Mononuclear cell (primary cell): ENCODE results near the gene NEK11. TPM values are rescaled to one million over a fixed set of nuclear protein-coding genes. Genes with fewer than 3 reads are reported as not detected.

Experiments used
- H3K27me3 ChIP-seq: 2 replicates; pipeline ENCODE4 v1.6.0; 2011; ENCODE audit warnings: low read length, control low read depth; ENCODE audit not compliant: insufficient read depth
- H3K4me1 ChIP-seq: 2 replicates; pipeline ENCODE4 v1.5.1; 2011; ENCODE audit warnings: mild to moderate bottlenecking, low read length, control low read depth; ENCODE audit not compliant: insufficient read depth
- H3K4me3 ChIP-seq: 2 replicates; pipeline ENCODE4 v1.5.1; 2011; ENCODE audit warnings: mild to moderate bottlenecking, low read length, moderate library complexity
- H3K9me3 ChIP-seq: 2 replicates; pipeline ENCODE4 v1.5.1; 2011; ENCODE audit warnings: low read depth, mild to moderate bottlenecking, control low read depth, low read length
- total RNA-seq: library from RNA; depleted of rRNA; stranded (reverse); fragments of >200 nt; gene quantifications from one replicate; pipeline ENCODE4 v1.2.3, GENCODE V29; 2012

Gene NEK11, protein sequence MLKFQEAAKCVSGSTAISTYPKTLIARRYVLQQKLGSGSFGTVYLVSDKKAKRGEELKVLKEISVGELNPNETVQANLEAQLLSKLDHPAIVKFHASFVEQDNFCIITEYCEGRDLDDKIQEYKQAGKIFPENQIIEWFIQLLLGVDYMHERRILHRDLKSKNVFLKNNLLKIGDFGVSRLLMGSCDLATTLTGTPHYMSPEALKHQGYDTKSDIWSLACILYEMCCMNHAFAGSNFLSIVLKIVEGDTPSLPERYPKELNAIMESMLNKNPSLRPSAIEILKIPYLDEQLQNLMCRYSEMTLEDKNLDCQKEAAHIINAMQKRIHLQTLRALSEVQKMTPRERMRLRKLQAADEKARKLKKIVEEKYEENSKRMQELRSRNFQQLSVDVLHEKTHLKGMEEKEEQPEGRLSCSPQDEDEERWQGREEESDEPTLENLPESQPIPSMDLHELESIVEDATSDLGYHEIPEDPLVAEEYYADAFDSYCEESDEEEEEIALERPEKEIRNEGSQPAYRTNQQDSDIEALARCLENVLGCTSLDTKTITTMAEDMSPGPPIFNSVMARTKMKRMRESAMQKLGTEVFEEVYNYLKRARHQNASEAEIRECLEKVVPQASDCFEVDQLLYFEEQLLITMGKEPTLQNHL
- total RNA-seq: 4.2 TPM

DNA sequence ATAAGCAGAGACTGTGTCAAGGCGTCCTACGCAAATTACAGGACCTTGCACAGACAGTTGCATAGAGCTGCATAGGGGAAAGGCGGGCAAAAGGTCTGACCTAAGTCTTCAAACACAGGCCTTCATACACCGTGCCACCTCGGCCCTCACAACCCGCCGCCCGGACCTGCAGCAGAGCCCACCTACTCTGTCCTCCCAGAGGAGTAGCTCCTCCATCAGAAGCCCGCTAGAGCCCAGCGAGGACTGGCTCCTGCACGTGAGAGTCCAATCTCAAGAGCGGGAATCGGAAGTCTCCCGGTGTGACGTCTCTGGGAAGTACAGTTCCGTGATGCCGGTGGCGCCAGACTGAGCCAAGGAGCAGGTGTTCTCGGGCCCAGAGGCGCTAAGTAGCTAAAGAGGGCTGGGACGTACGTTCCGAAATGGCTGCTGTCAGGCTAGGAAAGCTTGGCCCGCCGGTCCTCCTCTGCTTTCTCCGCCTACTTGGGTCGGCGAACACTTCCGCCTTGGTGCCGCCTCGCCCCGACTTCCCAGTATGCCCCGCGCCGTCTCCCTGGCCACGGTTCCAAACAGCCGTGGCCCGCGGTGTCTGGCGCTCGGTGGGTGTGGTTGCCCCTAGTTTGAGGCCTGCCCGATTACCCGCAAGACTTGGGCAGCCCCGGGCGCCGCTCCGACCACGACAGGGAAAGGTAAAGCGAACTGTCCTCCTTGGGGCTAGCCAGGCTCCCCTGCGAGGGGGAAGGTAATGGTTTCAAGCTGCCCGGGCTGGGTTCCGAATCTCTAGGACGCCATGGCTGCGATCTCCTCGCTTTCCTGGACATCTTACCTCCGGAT lies at the start of gene NEK11, which contains the start of gene ASTE1:
TSS of gene NEK11 (plus strand) at position 557 of the 831 bp plus-strand sequence. CDS start 2,832 bp downstream, outside the sequence.
TSS of gene ASTE1 (minus strand) at position 505 of the 831 bp plus-strand sequence. CDS start 1,519 bp downstream, outside the sequence.
- Histone ChIP-seq H3K9me3 (no peaks in the 10 kb centered on the region), H3K27me3 (no peaks in the 10 kb centered on the region), H3K4me3 (peak within 1 kb of the TSS; percentile 84), H3K4me1 (peaks cover 34% of the 10 kb centered on the region)

DNA sequence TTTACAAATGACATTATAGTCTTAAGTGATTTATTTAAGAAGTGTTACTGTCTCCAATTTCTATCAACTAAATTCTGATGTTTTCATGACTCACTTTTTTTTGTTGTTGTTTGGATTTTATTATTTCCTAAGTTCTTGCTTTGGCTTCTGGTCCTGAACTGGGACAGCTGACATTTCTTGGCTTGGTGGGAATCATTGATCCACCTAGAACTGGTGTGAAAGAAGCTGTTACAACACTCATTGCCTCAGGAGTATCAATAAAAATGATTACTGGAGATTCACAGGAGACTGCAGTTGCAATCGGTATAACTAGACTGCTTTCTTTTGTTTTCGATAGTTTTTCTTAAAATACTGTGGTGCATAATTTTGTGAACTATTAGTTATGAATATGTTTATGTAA lies 47.6 kb upstream of the NEK11 start:
- no peaks in the 10 kb centered on the region for H3K4me1 ChIP-seq
- no peak overlapping the region for H3K4me3 ChIP-seq
- H3K9me3 ChIP-seq: no peaks in the 10 kb centered on the region

GRCh38 chr3:130981469-130981868 lies 45.2 kb upstream of the NEK11 start:
- no peaks in the 10 kb centered on the region for H3K9me3 ChIP-seq
- no peaks in the 10 kb centered on the region for H3K4me1 ChIP-seq
- no peak overlapping the region for H3K4me3 ChIP-seq
- no peaks in the 10 kb centered on the region for H3K27me3 ChIP-seq

More for the DNA sequence above, 47.6 kb upstream of the NEK11 start:
- H3K27me3 ChIP-seq: no peaks in the 10 kb centered on the region

GRCh38 chr3:130990282-130990681 lies 36.4 kb upstream of the NEK11 start:
- Histone ChIP-seq H3K4me1 (no peaks in the 10 kb centered on the region), H3K27me3 (no peaks in the 10 kb centered on the region), H3K4me3 (no peak overlapping the region), H3K9me3 (no peaks in the 10 kb centered on the region)

DNA sequence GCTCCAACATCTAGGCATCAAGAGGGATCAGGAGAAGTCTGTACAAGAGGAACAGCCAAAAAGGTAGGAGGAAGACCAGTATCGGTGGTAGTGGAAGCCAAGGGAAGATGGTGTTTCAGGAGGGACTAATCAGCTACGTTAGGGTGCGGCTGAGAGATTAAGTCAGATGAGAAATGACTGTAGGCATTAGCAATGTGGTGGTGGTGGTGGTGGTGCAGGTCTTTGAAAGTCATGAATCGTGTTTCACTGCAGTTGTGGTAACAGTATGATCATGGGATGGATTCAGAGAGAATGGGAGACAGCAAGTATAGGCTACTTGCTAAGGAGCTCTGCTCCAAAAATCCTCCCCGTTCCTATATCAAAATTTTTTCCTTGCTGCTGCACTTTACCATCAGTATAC lies 35.6 kb upstream of the NEK11 start:
- no peaks in the 10 kb centered on the region for H3K9me3 ChIP-seq
- no peaks in the 10 kb centered on the region for H3K27me3 ChIP-seq
- H3K4me3 ChIP-seq: no peak overlapping the region
- no peaks in the 10 kb centered on the region for H3K4me1 ChIP-seq

GRCh38 chr3:130992344-130992743 lies 34.3 kb upstream of the NEK11 start:
- Histone ChIP-seq H3K4me3 (no peak overlapping the region), H3K4me1 (peaks cover 5% of the 10 kb centered on the region), H3K9me3 (no peaks in the 10 kb centered on the region), H3K27me3 (no peaks in the 10 kb centered on the region)

DNA sequence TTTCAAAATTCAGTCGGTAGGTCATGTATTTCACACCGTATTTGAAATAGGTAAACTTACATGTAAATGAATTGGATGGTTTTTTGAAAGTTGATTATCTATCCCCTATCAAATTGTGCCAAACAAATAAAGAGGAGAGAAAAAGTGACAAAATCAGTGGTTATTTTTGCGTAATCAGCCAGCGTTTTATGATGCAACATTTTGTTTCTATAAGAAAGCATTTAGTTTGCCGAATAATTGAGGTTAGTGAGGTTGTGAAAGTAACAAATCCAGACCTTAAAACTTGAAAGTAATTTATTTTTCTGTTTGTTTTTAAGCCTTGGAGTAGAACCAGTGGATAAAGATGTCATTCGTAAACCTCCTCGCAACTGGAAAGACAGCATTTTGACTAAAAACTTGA lies 29.4 kb upstream of the NEK11 start:
- Histone ChIP-seq H3K9me3 (no peaks in the 10 kb centered on the region), H3K27me3 (no peaks in the 10 kb centered on the region), H3K4me1 (peaks cover 9% of the 10 kb centered on the region), H3K4me3 (no peak overlapping the region)

DNA sequence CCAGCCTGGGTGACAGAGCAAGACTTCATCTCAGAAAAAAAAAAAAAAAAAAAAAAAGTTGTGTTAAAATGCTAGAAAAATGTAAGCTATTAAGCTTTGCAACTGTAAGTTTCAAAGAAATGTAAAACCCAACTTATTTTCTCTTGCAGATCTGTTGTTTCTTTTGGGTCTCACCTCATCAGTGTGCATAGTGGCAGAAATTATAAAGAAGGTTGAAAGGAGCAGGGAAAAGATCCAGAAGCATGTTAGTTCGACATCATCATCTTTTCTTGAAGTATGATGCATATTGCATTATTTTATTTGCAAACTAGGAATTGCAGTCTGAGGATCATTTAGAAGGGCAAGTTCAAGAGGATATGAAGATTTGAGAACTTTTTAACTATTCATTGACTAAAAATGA lies 25.6 kb upstream of the NEK11 start:
- no peak overlapping the region for H3K4me3 ChIP-seq

GRCh38 chr3:131004603-131005002 lies 22.1 kb upstream of the NEK11 start:
- Histone ChIP-seq H3K4me3 (no peak overlapping the region), H3K4me1 (no peaks in the 10 kb centered on the region), H3K9me3 (no peaks in the 10 kb centered on the region), H3K27me3 (no peaks in the 10 kb centered on the region)

More for the DNA sequence above, 25.6 kb upstream of the NEK11 start:
- Histone ChIP-seq H3K27me3 (no peaks in the 10 kb centered on the region), H3K9me3 (no peaks in the 10 kb centered on the region), H3K4me1 (peaks cover 9% of the 10 kb centered on the region)

GRCh38 chr3:131007256-131007655 lies 19.4 kb upstream of the NEK11 start:
- Histone ChIP-seq H3K27me3 (no peaks in the 10 kb centered on the region), H3K4me3 (no peak overlapping the region), H3K4me1 (no peaks in the 10 kb centered on the region), H3K9me3 (no peaks in the 10 kb centered on the region)

DNA sequence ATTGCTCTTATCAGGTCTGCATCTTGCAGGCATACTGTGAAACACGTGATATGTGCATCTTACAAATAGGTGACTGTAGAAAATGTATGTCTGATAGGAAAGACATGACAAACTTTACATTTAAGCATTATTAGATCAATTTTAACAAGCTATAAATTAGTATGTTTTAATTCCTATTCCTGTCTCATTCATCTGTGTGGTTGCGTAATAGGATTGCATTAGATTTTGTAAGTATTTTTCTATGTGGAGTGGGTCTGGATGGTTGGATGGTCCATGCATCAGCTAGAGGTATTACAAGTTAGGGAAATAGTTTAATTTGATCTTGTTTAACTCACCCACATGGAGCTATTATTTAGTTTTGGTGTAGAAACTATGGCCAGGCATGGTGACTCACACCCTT lies 18.9 kb upstream of the NEK11 start:
- Histone ChIP-seq H3K27me3 (no peaks in the 10 kb centered on the region), H3K4me3 (no peak overlapping the region), H3K4me1 (no peaks in the 10 kb centered on the region), H3K9me3 (no peaks in the 10 kb centered on the region)

DNA sequence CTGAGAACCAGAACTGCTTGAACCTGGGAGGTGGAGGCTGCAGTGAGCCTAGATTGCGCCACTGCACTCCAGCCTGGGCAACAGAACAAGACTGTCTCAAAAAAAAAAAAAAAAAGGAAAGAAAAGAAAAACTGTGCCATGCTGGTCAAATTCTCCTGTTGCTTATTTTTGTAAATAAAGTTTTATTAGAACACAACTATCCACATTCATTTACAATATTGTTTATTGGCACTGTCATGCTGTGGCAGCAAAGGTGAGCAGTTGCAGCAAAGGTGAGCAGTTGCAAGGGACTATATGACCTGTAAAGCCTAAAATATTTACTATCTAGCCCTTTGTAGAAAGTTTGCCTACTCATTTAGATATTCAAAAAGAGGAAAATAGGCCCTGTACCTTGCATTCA lies 18.4 kb upstream of the NEK11 start:
- no peaks in the 10 kb centered on the region for H3K4me1 ChIP-seq
- no peaks in the 10 kb centered on the region for H3K27me3 ChIP-seq
- no peak overlapping the region for H3K4me3 ChIP-seq
- no peaks in the 10 kb centered on the region for H3K9me3 ChIP-seq

- Histone ChIP-seq H3K27me3 (no peaks in the 10 kb centered on the region), H3K4me3 (no peak overlapping the region), H3K9me3 (no peaks in the 10 kb centered on the region), H3K4me1 (no peaks in the 10 kb centered on the region)
These were observed 17.0 kb upstream of the NEK11 start for GRCh38 chr3:131009698-131010097.

- Histone ChIP-seq H3K27me3 (no peaks in the 10 kb centered on the region), H3K4me1 (peaks cover 24% of the 10 kb centered on the region), H3K4me3 (no peak overlapping the region), H3K9me3 (no peaks in the 10 kb centered on the region)
These were observed 7.7 kb upstream of the NEK11 start for GRCh38 chr3:131018970-131019369.

DNA sequence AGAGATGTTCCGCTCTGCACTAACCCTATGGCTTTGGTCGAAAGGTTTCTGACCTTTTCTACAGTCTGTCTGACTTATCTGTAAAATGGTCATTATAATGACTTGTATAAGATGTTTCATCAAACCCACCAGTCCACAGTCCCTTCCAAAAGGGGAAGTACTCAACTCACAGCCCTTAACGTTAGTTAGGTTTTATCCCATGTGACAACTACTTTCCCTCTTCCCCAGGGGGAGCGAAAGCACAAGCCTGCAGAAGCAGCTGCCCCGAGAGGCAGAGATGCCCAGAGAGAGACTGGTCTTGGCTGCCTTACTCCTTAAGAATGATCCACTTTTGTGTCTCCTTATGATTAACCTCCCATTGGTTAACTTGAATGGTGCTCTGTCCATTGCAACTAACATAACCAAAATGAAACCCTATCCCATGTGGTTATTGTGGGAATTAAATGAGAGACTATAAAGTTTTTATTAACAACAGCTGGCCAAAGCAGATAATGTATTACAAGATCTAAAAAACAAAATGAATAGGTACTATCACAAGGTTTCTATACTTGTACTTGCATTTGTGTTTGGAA lies 6.5 kb upstream of the NEK11 start:
- H3K4me3 ChIP-seq: no peak overlapping the region
- peaks cover 28% of the 10 kb centered on the region for H3K4me1 ChIP-seq
- H3K27me3 ChIP-seq: no peaks in the 10 kb centered on the region
- H3K9me3 ChIP-seq: no peaks in the 10 kb centered on the region
